Limb (tissue), 2 donors: ENCODE results near the gene BCAS1.

Experiments used
- DNase-seq, 2 donors: peaks; one replicate each; pipeline ENCODE4 v3.0.0-alpha.2; 2016; ENCODE audit errors: extremely low spot score in 2 of 2

BCAS1 gene

GRCh38 chr20:54079652-54080051 is 9.3 kb upstream of the BCAS1 start:
- DNase-seq = no peak

GRCh38 chr20:54078296-54078984 is 8.0 kb upstream of the BCAS1 start:
- DNase-seq = no peak

GRCh38 chr20:54076259-54076658 is 5.9 kb upstream of the BCAS1 start:
- DNase-seq = no peak

- no peak for DNase-seq
These were observed 4.9 kb upstream of the BCAS1 start for GRCh38 chr20:54075322-54075721.

- DNase-seq = no peak
These were observed 4.1 kb upstream of the BCAS1 start for GRCh38 chr20:54074511-54074910.

GRCh38 chr20:54073288-54073687 is 2.9 kb upstream of the BCAS1 start:
- DNase-seq = no peak

GRCh38 chr20:54069501-54069971 is 858 bp downstream of the BCAS1 start:
- DNase-seq = no peak

GRCh38 chr20:54068966-54069365 is 1.4 kb downstream of the BCAS1 start:
- no peak for DNase-seq

GRCh38 chr20:54068495-54068894 is 1.9 kb downstream of the BCAS1 start:
- no peak for DNase-seq

GRCh38 chr20:54067606-54068174 is 2.7 kb downstream of the BCAS1 start:
- peak in 1 of 2 donors; percentile 44 for DNase-seq

GRCh38 chr20:54065601-54066038 is 4.8 kb downstream of the BCAS1 start:
- DNase-seq = no peak

GRCh38 chr20:54064939-54065338 is 5.5 kb downstream of the BCAS1 start:
- DNase-seq = no peak

GRCh38 chr20:54063992-54064676 is 6.3 kb downstream of the BCAS1 start:
- no peak for DNase-seq

- no peak for DNase-seq
These were observed 6.8 kb downstream of the BCAS1 start for GRCh38 chr20:54063580-54063979.

GRCh38 chr20:54062812-54063280 is 7.5 kb downstream of the BCAS1 start:
- peak in 1 of 2 donors; percentile 61 for DNase-seq

- DNase-seq = no peak
These were observed 9.1 kb downstream of the BCAS1 start for GRCh38 chr20:54061101-54061881.

GRCh38 chr20:54059691-54060364 is 10.6 kb downstream of the BCAS1 start:
- DNase-seq = no peak

- no peak for DNase-seq
These were observed 11.8 kb downstream of the BCAS1 start for GRCh38 chr20:54058420-54059139.

GRCh38 chr20:54056762-54057639 is 13.4 kb downstream of the BCAS1 start:
- no peak for DNase-seq
